UCSD-AML1 (cell line): ENCODE results near the gene ZFP62.
"Not testable (repeated sequence)": the region's sequence is repeated elsewhere in the genome, so short reads cannot be mapped to it uniquely, and the experiment has no call there.

Experiments used
- DNase-seq: peaks from one replicate; lab custom pipeline; 2025; ENCODE audit not compliant: unreplicated experiment; lab: John Stamatoyannopoulos, UW

ZFP62 gene

DNA sequence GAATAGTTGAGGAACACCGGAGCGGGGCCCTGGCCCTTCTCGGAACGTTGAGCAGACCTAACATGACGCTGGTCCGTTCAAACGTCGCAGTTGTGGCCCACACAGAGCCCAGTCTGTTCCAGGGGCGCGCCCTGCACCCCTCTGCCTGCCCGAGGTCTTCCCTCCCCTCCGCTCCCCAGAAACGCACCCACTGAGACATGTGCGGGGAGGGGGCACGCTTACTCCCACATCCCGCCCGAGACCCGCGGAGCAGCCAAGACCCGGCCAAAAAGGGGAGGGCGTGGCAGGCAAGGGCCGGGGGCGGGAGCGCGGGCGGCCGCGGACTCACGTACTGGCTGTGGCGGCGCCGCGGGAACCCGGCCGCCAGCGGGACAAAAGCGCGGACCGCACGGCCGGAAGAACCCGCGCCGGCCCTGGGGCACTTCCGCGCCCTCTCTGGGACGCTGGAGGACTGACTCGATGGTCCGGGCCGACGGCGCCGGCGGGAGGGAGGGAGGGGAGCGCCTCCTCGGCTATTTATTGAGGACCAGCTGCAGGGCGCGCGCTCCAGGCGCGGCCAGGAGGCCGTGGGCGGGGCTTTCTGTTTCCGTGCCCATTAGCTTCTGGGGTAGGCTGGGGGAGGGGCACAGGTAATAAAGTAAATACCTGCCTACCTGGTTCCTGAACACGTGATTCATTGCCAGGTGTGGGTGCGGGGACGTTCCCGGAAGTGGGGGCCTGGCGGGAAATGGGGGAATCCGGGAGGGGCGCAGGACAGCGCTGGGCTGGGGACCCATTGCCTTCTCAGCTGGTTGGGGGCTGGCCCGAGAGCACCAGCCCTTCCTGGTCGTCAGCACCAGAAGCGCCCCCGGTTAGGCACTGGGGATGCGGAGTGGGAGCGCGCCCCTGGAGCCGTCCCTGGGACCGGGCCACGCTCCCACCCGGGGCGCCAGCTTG is at the start of gene ZFP62:
ZFP62 (minus strand) TSS at position 390 of the 936 bp plus-strand sequence; CDS start at position 333, 57 bp downstream.
- DNase-seq, result peak; percentile 95

- DNase-seq, result no peak
Observed at GRCh38 chr5:180910735-180911134, 49.7 kb upstream of the ZFP62 start.

DNA sequence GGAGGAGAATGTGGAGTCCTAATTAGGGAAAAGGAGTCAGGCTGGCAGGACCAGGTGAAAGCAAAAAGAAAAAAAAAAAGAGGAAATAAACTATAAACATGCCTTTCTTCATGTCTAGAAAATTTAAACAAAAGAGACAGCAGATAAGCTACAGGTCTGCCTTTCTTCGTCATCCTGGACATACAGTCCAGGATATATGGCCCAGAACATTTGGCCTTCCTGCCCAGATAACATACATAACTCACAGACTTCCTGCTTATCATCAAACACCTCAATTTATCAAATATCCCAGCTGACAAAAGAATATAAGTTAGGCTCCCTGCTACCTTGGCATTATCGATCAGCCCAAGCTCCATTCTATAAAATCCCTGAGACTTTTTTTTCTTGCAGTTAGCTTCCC is 49.1 kb upstream of the ZFP62 start:
- no peak for DNase-seq

- DNase-seq, result no peak
Observed at GRCh38 chr5:180909782-180910181, 48.7 kb upstream of the ZFP62 start.

DNA sequence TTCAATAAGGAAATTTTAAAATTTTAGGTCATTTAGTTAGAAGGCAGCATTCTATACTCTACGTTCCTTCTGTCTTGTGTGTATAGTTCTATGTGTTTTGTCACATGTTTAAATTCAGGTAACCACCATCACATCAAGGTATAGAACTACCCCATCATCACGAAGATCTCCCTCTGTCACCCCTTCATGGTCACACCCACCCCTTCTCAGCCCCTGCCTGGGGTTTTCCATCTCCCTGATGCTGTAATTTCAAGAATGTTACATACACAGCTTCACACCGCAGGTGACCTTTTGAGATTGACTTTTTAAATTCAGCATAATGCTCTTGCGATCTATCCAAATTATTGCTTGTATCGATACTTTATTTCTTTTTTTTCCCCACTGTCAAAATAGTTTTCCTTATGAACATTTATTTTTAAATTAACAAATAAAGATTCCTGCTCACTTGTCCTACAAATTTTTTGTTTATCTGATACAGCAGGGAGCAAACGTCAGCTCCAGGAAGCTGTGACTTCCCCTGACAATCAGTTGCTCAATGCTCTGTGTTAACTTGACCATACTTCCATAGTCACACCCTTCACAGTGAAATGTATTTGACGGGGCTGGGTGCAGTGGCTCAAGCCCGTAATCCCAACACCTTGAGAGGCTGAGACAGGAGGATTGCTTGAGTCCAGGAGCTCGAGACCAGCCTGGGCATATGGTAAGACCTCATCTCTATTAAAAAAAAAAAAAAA is 48.1 kb upstream of the ZFP62 start:
- DNase-seq, result no peak

DNA sequence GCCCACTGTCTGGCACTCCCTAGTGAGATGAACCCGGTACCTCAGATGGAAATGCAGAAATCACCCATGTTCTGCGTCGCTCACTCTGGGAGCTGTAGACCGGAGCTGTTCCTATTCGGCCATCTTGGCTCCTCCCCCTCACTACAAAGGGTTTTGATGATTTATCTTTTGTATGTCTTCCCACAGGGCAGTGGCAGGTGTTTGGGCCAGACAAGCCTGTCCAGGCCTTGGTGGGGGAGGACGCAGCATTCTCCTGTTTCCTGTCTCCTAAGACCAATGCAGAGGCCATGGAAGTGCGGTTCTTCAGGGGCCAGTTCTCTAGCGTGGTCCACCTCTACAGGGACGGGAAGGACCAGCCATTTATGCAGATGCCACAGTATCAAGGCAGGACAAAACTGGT is 47.3 kb upstream of the ZFP62 start:
- no peak for DNase-seq

- DNase-seq, result no peak
Observed at GRCh38 chr5:180901319-180902009, 40.4 kb upstream of the ZFP62 start.

- DNase-seq, result no peak
Observed at GRCh38 chr5:180900178-180900577, 39.1 kb upstream of the ZFP62 start.

DNA sequence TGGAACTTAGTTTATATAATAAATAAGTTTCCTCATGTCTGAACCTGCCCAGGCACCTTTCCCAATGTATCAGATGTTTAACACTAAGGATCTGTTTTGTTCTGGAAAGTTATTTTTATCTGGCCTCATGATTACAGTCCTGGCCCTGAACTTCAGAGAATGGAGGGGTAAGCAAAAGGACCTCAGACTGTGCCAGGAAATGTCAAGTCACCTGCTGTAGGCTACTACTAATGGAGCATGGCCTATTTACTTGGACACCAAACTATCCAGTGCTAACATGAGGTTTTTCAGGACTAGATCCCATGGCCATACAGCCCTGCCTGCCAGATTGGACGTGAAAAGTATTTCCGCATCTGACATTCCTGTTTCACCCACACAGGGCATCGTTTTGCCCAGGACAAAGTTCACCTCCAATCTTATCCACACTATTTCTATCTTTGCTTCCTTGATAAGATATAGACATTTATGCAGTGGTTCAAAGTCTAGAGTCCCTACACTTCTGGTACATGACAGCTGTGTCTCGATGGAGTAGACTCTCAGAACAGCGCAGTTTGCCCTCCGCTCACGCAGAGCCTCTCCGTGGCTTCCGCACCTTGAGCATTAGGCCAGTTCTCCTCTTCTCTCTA is 37.7 kb upstream of the ZFP62 start, which contains the start of gene BTNL8:
BTNL8 (plus strand) TSS at position 539 of the 626 bp plus-strand sequence. CDS start 152 bp downstream, outside the sequence.
- DNase-seq, result no peak

DNA sequence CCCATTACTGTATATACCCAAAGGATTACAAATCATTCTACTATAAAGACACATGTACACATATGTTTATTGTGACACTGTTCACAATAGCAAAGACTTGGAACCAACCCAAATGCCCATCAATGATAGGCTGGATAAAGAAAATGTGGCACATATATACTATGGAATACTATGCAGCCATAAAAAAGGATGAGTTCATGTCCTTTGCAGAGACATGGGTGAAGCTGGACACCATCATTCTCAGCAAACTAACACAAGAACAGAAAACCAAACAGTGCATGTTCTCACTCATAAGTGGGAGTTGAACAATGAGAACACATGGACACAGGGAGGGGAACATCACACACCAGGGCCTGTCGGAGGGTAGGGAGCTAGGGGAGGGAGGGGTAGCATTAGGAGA is 34.3 kb upstream of the ZFP62 start:
- DNase-seq, result not testable (repeated sequence)

DNA sequence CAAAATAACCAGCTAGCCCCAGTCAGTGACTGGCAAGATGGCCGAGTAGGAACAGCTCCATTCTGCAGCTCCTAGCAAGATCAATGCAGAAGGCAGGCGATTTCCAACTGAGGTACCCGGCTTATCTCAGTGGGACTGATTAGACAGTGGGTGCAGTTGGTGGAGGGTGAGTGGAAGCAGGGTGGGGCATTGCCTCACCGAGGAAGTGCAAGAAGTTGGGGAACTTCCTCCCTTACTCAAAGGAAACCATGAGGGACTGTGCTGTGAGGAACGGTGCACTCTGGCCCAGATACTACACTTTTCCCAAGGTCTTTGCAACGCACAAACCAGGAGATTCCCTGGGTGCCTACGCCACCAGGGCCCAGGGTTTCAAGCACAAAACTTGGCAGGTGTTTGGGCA is 28.3 kb upstream of the ZFP62 start:
- DNase-seq, result no peak

GRCh38 chr5:180885845-180886529 is 24.9 kb upstream of the ZFP62 start:
- not testable (repeated sequence) for DNase-seq

DNA sequence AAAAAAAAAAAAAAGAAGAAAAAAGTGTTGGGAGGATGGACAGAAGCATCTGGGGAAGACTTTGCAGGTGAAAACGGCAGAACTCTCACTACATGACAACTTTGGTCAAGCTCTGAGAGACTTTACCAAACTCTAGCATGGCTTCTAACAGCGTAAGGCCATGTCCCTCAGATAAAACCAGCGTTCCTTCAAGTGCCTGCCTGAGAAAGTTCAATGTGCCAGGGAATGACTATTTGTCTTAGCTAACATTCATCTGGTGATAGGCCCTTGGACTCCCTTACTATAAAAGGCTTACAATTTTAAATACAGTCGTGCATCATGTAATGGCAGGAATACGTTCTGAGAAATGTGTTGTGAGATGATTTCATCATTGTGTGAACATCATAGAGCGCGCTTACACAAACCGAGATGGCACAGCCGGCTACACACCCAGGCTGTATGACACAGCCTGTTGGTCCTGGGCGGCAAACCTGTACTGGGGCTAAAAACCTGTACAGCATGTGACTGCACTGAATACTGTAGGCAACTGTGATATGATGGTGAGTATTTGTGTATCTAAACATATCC is 14.9 kb upstream of the ZFP62 start:
- DNase-seq, result no peak

DNA sequence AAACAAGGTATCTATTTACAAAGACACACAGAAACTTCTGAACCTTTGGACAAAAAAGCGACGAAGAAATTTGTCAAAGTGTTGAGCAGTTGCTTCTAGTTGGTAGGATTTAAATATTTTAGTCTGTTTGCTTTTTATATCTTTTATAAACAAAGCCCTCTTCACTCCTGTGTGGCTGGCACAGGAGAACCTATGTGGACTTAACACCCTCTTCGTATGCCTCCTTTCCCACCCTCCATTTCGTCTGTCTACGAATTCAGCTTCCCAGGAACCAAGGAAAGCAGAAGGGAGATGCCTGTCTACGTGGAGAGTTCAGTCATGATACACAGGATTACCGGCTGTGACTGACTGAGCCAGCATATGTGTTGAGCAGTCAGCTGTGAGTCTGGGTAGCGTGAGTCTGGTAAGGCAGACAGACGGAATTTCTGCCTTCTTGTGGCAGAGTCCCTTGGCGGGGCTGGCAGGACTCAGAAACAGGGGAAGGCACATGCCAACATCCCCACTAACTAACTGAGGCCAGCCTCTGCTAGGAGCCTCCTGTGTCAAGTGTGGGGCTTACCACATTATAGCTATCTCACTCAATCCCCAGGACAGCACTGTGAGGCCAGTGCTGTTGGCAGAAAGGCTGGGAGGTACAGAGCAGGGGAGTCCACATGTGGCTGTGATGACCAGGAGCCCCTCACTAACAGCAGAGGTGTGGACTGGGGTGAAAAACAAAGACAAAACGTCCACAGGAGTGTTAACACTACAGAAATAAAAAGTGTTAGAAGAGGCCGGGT is 13.9 kb upstream of the ZFP62 start:
- no peak for DNase-seq

DNA sequence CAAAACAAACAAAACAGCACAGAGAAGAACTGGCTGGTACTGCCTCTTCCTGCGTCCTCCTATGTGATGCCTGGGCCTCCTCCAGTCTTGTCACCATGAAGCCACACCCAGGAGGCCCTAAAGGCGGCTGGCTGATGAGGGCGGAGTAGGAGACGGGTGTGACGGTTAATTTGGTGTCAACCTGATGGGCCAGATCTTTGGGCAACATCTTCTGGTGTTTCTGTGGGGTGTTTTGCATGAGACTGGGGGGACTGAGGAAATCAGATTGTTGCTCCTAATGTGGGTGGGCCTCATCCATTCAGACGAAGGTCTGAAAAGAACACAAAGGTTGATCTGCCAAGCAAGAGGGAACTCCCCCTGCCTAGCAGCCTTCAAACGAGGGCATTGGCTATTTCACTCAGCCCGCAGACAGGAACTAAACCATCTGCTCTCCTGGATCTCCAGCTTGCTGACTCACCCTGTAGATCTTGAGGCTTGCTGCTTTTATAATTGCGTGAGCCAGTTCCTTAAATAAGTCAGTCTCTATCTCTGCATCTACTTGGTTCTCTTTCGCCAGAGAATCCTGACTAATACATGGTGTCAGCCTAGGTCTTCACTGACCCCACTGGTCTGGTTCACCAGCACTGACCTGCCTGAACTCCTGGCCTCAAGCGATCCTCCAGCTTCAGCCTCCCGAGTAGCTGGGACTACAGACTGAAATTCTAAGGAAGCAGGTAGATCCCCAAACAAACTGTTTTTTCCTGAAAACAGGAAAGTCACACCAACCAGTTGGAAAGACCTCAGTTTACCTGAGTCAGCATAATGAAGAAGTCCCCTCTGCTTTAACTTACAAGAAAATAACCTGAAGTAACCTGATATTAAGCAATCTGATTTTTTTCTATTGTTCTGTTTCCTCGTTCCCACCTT is 12.8 kb upstream of the ZFP62 start:
- peak; percentile 53 for DNase-seq

GRCh38 chr5:180872419-180872818 is 11.3 kb upstream of the ZFP62 start:
- DNase-seq, result no peak

- DNase-seq, result no peak
Observed at GRCh38 chr5:180870276-180871068, 9.4 kb upstream of the ZFP62 start.
